ENCODE measurements around the gene TEX35. TPM values are rescaled to one million over a fixed set of nuclear protein-coding genes. Genes with fewer than 3 reads are reported as not detected.

Gene TEX35
- total RNA-seq, 1 donor from 2014 or later: not detected

DNA sequence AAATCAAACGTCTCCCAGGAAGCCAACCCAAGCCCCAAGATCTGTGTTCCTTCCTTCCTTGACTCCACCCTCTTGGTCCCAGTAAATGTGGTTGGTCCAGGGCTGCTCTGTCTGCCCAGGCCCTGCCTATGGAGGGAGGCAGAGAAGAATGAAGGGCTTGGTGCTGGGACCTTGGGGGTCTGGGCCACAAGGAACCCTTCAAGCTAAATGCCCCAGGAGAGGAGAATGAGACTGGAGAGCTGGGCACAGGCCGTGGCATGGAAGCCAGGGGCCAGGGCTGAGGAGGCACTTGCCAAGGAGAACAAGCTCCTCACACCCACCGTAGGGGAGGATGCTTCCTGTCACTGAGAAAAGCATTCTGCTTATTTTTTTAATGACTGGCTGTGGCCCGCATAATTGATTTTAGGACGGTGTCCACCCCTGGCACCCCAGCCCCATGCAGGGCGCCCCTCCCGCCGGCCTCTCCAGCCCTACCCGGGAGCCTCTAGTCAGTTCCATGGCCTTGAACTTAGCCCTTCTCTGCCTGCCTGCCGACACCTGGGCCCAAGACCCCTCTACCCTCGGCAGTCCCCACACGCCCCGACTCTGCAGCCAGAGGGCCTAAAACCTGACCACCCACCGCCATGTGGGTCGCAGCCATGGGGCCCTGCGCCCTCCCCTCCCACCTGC is 17.0 kb upstream of the TEX35 start:
- Mint-ChIP-seq H3K4me3 (ENCODE audit: unreplicated experiment) (no peak overlapping the region), H3K9me3 (ENCODE audit: unreplicated experiment) (no peaks in the 10 kb centered on the region), H3K27me3 (ENCODE audit: low read depth, unreplicated experiment) (peaks cover 25% of the 10 kb centered on the region), H3K4me1 (ENCODE audit: low read depth, unreplicated experiment) (no peaks in the 10 kb centered on the region), H3K36me3 (ENCODE audit: low read depth, unreplicated experiment) (no peaks in the 10 kb centered on the region), H3K27ac (ENCODE audit: unreplicated experiment) (no peak overlapping the region)
- no peak overlapping the region for H3K4me3 ChIP-seq (ENCODE audit: insufficient read depth, low read depth, low read length)
- no peak overlapping the region for H3K27ac ChIP-seq (ENCODE audit: low read depth, low read length)
- H3K9ac ChIP-seq (ENCODE audit: low read length): no peak overlapping the region
- H3K4me1 ChIP-seq (ENCODE audit: insufficient read depth, low read length): no peaks in the 10 kb centered on the region
- TF ChIP-seq, protein P1, sequence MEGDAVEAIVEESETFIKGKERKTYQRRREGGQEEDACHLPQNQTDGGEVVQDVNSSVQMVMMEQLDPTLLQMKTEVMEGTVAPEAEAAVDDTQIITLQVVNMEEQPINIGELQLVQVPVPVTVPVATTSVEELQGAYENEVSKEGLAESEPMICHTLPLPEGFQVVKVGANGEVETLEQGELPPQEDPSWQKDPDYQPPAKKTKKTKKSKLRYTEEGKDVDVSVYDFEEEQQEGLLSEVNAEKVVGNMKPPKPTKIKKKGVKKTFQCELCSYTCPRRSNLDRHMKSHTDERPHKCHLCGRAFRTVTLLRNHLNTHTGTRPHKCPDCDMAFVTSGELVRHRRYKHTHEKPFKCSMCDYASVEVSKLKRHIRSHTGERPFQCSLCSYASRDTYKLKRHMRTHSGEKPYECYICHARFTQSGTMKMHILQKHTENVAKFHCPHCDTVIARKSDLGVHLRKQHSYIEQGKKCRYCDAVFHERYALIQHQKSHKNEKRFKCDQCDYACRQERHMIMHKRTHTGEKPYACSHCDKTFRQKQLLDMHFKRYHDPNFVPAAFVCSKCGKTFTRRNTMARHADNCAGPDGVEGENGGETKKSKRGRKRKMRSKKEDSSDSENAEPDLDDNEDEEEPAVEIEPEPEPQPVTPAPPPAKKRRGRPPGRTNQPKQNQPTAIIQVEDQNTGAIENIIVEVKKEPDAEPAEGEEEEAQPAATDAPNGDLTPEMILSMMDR (IDR thresholded peaks at IDR 0.05; ENCODE audit: insufficient read depth, low read depth, low read length): no peak
- TF ChIP-seq EZH2 (IDR thresholded peaks at IDR 0.05; ENCODE audit: insufficient read depth, low read length): no peak
- DNase-seq (ENCODE audit: low read depth) (no peak), FAIRE-seq (no peak)
- no peaks in the 10 kb centered on the region for H3K79me2 ChIP-seq (ENCODE audit: insufficient read depth, low read length)
- no peaks in the 10 kb centered on the region for H3K27me3 ChIP-seq (ENCODE audit: insufficient read depth, low read length)
- no peaks in the 10 kb centered on the region for H3K9me3 ChIP-seq (ENCODE audit: insufficient read depth, low read depth, low read length)
- H2AFZ ChIP-seq (ENCODE audit: low read depth, low read length): no peak overlapping the region
- H4K20me1 ChIP-seq (ENCODE audit: insufficient read depth, low read length): no peaks in the 10 kb centered on the region
- no peak overlapping the region for H3K4me2 ChIP-seq (ENCODE audit: low read length)
- H3K36me3 ChIP-seq (ENCODE audit: insufficient read depth, low read length): no peaks in the 10 kb centered on the region

DNA sequence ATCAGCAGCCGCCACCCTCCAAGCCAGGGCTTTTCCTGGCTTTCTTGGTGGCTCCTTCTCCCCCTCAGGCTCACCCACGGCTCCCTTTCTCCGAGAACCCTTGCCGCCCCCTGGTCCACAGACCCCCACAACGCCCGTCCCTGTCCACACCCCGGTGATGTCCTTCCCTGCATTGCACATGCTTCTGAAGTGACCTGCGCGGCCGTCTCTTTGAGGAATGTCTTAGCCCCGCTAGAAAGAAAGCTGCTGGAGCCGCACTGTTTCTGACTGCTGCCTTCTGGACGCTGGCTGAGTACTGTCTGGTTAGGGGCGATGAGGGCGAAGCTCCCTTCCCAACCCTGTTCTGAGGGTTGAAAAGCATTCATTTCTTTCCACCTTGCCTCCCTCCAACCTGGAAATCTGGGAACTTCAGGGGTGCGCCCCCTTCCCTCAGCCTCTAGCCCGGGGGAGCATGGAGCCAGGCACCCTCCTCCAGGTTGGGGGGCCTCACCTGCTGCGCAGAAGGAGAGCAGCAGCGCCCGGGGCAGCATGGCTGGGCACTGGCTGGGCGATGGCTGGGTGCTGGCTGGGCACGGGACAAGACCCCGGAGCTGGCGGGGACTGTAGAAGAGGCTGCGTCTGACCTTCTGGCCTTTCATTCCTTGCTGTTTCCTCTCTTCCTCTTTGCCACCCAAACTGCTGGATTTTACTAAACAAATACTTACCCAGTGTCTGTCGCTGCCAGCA is 16.3 kb upstream of the TEX35 start, which contains the start of gene CLEC20A:
Gene CLEC20A (minus strand): TSS at position 555 of the 726 bp plus-strand sequence. CDS start 25 bp downstream, at position 530.
- TF ChIP-seq, protein P1 (IDR thresholded peaks at IDR 0.05; ENCODE audit: insufficient read depth, low read depth, low read length): no peak
- TF ChIP-seq EZH2 (IDR thresholded peaks at IDR 0.05; ENCODE audit: insufficient read depth, low read length): no peak
- no peak within 1 kb of the TSS for H3K4me3 ChIP-seq (ENCODE audit: insufficient read depth, low read depth, low read length)
- Mint-ChIP-seq H3K36me3 (ENCODE audit: low read depth, unreplicated experiment) (no peaks in the 10 kb centered on the region), H3K4me3 (ENCODE audit: unreplicated experiment) (no peak within 1 kb of the TSS), H3K27ac (ENCODE audit: unreplicated experiment) (no peak within 1 kb of the TSS), H3K9me3 (ENCODE audit: unreplicated experiment) (no peaks in the 10 kb centered on the region), H3K27me3 (ENCODE audit: low read depth, unreplicated experiment) (peaks cover 22% of the 10 kb centered on the region), H3K4me1 (ENCODE audit: low read depth, unreplicated experiment) (no peaks in the 10 kb centered on the region)
- no peaks in the 10 kb centered on the region for H3K9me3 ChIP-seq (ENCODE audit: insufficient read depth, low read depth, low read length)
- no peaks in the 10 kb centered on the region for H3K4me1 ChIP-seq (ENCODE audit: insufficient read depth, low read length)
- no peaks in the 10 kb centered on the region for H3K79me2 ChIP-seq (ENCODE audit: insufficient read depth, low read length)
- no peak for DNase-seq (ENCODE audit: low read depth)
- H2AFZ ChIP-seq (ENCODE audit: low read depth, low read length): no peak within 1 kb of the TSS
- H3K9ac ChIP-seq (ENCODE audit: low read length): no peak within 1 kb of the TSS
- no peak within 1 kb of the TSS for H3K4me2 ChIP-seq (ENCODE audit: low read length)
- H4K20me1 ChIP-seq (ENCODE audit: insufficient read depth, low read length): no peaks in the 10 kb centered on the region
- FAIRE-seq: no peak
- no peaks in the 10 kb centered on the region for H3K27me3 ChIP-seq (ENCODE audit: insufficient read depth, low read length)
- H3K36me3 ChIP-seq (ENCODE audit: insufficient read depth, low read length): no peaks in the 10 kb centered on the region
- H3K27ac ChIP-seq (ENCODE audit: low read depth, low read length): no peak within 1 kb of the TSS
